Type B pancreatic cell (in vitro differentiated cells): ENCODE measurements around the gene C10orf90. TPM values are rescaled to one million over a fixed set of nuclear protein-coding genes. Genes with fewer than 3 reads are reported as not detected.

Source experiments
- DNase-seq: peaks from one replicate; pipeline ENCODE4 v3.0.0; 2021; ENCODE audit warnings: mixed read lengths; ENCODE audit not compliant: unreplicated experiment; ENCODE audit errors: extremely low spot score
- H3K27ac Mint-ChIP-seq: 2 replicates; pipeline ENCODE4 v1.8.0; 2021; ENCODE audit warnings: mild to moderate bottlenecking, mixed read lengths
- H3K27me3 Mint-ChIP-seq: 2 replicates; pipeline ENCODE4 v1.8.0; 2021; ENCODE audit warnings: mixed read lengths
- H3K36me3 Mint-ChIP-seq: 2 replicates; pipeline ENCODE4 v1.8.0; 2021; ENCODE audit warnings: mixed read lengths
- H3K4me1 Mint-ChIP-seq: one replicate; pipeline ENCODE4 v1.8.0; 2021; ENCODE audit warnings: mixed read lengths; ENCODE audit not compliant: unreplicated experiment
- H3K4me3 Mint-ChIP-seq: 2 replicates; pipeline ENCODE4 v1.8.0; 2021; ENCODE audit warnings: mild to moderate bottlenecking, mixed read lengths
- H3K9me3 Mint-ChIP-seq: 2 replicates; pipeline ENCODE4 v1.8.0; 2021; ENCODE audit warnings: mixed read lengths
- total RNA-seq: library from RNA; stranded (reverse); gene quantifications from 2 replicates; pipeline ENCODE4 v1.2.1, GENCODE V29; 2021; ENCODE audit warnings: low replicate concordance
- TF ChIP-seq, protein P1 (sequence below): fragments of 200-600 bp; sonication (generic); conservative IDR thresholded peaks from 2 replicates; pipeline ENCODE4 v1.5.0; 2021; ENCODE audit warnings: antibody characterized with exemption, mild to moderate bottlenecking

Gene C10orf90
- total RNA-seq, 1 donor from 2014 or later = 1.5 TPM

DNA sequence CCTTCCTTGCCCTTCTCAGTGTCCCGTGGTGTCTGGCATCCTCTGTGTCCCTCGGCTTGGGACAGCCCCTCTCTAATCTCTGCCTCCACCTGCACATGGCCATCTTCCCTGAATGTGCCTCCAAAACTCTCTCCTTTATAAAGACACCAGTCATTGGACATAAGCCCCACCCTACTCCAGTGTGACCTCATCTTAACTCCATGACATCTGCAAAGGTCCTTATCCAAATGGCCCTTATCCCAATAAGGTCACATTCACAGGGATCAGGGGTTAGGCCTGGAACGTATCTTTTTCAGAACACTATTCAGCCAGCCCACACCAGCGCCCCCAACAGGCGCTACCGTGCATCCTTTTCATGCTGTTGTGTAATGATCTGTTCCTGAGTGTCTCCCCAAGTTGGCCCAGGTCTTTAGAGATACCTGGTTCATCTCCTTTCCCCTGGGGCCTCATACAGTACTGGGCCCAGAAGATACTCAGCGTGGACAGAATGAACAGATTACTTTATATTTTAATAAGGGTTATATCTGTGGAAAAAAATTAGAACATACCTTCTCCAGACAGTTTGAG is 149.7 kb downstream of the C10orf90 start:
- Mint-ChIP-seq H3K4me3 (no peak overlapping the region), H3K27ac (no peak overlapping the region), H3K9me3 (no peaks in the 10 kb centered on the region), H3K36me3 (no peaks in the 10 kb centered on the region), H3K4me1 (peaks cover 7% of the 10 kb centered on the region), H3K27me3 (peaks cover 7% of the 10 kb centered on the region)
- DNase-seq = no peak
- TF ChIP-seq, protein P1, sequence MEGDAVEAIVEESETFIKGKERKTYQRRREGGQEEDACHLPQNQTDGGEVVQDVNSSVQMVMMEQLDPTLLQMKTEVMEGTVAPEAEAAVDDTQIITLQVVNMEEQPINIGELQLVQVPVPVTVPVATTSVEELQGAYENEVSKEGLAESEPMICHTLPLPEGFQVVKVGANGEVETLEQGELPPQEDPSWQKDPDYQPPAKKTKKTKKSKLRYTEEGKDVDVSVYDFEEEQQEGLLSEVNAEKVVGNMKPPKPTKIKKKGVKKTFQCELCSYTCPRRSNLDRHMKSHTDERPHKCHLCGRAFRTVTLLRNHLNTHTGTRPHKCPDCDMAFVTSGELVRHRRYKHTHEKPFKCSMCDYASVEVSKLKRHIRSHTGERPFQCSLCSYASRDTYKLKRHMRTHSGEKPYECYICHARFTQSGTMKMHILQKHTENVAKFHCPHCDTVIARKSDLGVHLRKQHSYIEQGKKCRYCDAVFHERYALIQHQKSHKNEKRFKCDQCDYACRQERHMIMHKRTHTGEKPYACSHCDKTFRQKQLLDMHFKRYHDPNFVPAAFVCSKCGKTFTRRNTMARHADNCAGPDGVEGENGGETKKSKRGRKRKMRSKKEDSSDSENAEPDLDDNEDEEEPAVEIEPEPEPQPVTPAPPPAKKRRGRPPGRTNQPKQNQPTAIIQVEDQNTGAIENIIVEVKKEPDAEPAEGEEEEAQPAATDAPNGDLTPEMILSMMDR = no peak

DNA sequence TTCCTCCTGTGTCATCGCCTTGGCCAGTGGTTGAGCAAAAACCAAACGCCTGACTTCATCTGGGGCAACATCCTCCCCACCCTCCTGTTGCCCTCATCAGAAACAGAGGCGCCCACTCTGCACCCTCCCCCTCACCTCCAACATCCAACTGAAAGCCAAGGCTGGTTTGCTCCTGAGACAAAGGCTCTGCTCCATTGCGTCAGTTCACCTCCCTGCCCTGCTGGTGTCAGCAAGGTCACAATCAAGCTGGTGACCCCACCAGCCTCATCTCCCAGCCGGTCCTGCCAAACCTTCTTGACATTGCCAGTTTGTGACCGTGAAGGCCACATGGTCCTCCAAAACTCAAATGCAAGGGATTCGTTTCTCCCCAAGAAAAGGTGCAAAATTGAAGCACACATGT is 150.5 kb downstream of the C10orf90 start:
- no peak overlapping the region for H3K27ac Mint-ChIP-seq
- no peak for DNase-seq
- H3K36me3 Mint-ChIP-seq = no peaks in the 10 kb centered on the region
- H3K4me3 Mint-ChIP-seq = no peak overlapping the region
- no peaks in the 10 kb centered on the region for H3K9me3 Mint-ChIP-seq
- peaks cover 7% of the 10 kb centered on the region for H3K27me3 Mint-ChIP-seq
- TF ChIP-seq, protein P1 = no peak
- H3K4me1 Mint-ChIP-seq = peaks cover 1% of the 10 kb centered on the region

DNA sequence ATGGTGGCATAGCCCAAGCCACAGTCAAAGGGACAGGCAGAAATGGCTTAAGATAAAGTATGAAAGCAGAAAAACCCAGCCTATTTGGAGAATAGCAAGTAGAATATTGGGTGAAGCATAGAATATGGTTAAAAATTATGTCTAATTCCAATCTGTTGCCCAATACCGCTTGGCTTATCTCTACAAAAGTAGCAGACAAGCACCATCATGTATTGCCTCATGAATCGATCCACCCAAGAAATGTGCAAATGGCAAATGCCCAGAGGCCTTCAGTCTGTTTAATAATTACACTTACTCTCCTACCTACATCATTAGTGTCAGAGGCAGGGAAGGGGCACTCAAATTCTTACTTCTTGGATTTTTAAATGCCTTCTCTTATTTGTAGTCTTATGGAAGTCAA is 151.3 kb downstream of the C10orf90 start:
- Mint-ChIP-seq H3K9me3 (no peaks in the 10 kb centered on the region), H3K4me1 (no peaks in the 10 kb centered on the region), H3K27ac (no peak overlapping the region), H3K4me3 (no peak overlapping the region), H3K36me3 (no peaks in the 10 kb centered on the region), H3K27me3 (peaks cover 7% of the 10 kb centered on the region)
- no peak for DNase-seq
- TF ChIP-seq, protein P1 = no peak

DNA sequence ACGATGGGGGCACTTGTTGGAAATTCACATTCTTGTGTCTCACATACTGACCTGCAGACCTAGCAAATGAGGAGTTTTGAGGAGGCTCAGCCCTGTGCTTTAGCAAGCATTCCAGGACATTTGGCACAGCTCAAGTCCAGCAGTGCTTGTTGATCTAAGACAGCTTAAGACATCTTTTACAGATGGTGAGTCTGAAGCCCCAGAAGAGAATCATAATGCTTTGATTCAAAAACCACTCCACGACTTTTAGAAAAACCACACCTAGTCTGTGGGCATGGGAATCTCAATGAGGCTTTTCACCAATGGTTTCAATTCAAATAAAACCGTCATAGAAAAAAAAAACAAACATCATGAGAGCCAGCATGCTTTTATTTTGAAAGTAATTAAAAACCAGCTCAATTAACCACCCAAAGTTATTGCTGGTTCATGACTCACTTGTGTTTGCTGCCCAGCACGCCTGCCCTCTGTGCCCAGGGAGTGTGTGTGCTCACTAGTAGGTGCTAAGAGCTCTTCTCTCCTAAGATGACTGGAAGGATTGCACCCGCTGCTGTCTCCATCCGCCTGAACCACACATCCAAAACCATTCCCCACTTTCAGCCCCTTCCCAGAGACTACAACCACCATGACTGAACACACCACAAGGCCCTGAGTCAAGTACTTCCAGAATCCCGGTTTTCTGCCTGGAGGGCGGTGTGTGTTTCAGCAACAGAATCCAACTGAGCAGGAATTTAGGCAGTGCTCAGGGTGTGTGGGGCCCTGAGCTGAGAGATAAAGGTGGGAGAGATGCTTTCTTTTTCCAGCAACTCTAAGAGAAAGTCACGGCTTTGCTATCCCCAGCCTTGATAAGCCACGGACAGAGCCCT is 152.0 kb downstream of the C10orf90 start:
- DNase-seq = no peak
- peaks cover 7% of the 10 kb centered on the region for H3K27me3 Mint-ChIP-seq
- no peak overlapping the region for H3K4me3 Mint-ChIP-seq
- peak overlapping the region; percentile 6 for H3K27ac Mint-ChIP-seq
- no peaks in the 10 kb centered on the region for H3K36me3 Mint-ChIP-seq
- no peaks in the 10 kb centered on the region for H3K9me3 Mint-ChIP-seq
- H3K4me1 Mint-ChIP-seq = no peaks in the 10 kb centered on the region
- TF ChIP-seq, protein P1 = no peak

DNA sequence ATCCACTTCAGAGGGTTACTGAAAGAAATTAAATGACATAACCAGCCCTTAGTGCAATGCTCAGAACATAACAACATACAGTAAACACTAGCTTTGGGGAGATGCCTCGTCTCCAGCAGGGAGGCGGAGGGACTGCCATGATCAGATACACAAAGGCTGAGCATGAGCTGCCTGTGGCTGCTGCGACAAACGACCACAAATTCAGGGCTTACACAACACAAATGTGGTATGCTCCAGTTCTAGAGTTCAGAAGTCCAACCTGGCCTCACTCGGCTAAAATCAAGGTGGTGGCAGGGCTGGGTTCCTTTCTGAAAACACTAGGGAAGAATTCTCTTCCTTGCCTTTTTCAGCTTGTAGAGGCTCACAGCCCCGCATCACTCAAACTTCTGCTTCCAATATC is 154.0 kb downstream of the C10orf90 start:
- DNase-seq = no peak
- H3K27me3 Mint-ChIP-seq = peaks cover 8% of the 10 kb centered on the region
- TF ChIP-seq, protein P1 = no peak
- no peaks in the 10 kb centered on the region for H3K36me3 Mint-ChIP-seq
- H3K27ac Mint-ChIP-seq = no peak overlapping the region
- no peaks in the 10 kb centered on the region for H3K9me3 Mint-ChIP-seq
- no peak overlapping the region for H3K4me3 Mint-ChIP-seq
- H3K4me1 Mint-ChIP-seq = peaks cover 9% of the 10 kb centered on the region
